ENCODE measurements around the gene DPF3. TPM values are rescaled to one million over a fixed set of nuclear protein-coding genes. Genes with fewer than 3 reads are reported as not detected.

Gene DPF3
- total RNA-seq, 1 experiment from 2014 or later = not detected

DNA sequence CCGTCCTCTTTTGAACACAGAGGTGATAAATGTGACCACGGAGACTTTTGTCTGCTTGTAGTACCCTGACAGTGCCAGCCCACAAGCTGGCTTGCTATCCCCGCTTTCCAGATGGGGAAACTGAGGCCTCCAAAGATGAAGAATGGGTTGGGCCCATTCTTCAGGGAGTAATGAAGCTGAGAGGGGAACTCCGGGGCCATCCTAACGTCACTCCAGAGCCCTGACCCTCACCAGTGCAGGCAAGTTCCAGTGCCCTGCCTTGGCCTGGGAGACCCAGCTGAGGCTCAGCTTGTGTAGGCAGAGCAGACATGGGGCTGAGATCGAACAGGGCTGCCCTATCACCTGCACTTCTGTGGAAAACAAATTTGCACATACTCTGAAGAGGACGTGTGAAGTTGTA is 277.1 kb downstream of the DPF3 start:
- intact Hi-C loops (cut with micrococcal nuclease; ENCODE audit: unreplicated experiment) (no loop called here), in situ Hi-C loops (cut with HindIII; ENCODE audit: low pct_unique_long_range_greater_than_20kb, low sequenced_read_pairs) (no loop called here)
- CTCF ChIA-PET = no interaction called here
- no TSS peak for BruUV-seq (replicated peaks)
- no peaks in the 10 kb centered on the region for H3K4me1 ChIP-seq (ENCODE audit: control insufficient read depth, insufficient read depth, low read length)
- POLR2A ChIA-PET = no interaction called here
- DNase-seq (ENCODE audit: low read depth, low spot score) = no peak
- H3K27me3 ChIP-seq (ENCODE audit: control insufficient read depth, insufficient read depth, low read length) = no peaks in the 10 kb centered on the region
- TF ChIP-seq, protein P1, sequence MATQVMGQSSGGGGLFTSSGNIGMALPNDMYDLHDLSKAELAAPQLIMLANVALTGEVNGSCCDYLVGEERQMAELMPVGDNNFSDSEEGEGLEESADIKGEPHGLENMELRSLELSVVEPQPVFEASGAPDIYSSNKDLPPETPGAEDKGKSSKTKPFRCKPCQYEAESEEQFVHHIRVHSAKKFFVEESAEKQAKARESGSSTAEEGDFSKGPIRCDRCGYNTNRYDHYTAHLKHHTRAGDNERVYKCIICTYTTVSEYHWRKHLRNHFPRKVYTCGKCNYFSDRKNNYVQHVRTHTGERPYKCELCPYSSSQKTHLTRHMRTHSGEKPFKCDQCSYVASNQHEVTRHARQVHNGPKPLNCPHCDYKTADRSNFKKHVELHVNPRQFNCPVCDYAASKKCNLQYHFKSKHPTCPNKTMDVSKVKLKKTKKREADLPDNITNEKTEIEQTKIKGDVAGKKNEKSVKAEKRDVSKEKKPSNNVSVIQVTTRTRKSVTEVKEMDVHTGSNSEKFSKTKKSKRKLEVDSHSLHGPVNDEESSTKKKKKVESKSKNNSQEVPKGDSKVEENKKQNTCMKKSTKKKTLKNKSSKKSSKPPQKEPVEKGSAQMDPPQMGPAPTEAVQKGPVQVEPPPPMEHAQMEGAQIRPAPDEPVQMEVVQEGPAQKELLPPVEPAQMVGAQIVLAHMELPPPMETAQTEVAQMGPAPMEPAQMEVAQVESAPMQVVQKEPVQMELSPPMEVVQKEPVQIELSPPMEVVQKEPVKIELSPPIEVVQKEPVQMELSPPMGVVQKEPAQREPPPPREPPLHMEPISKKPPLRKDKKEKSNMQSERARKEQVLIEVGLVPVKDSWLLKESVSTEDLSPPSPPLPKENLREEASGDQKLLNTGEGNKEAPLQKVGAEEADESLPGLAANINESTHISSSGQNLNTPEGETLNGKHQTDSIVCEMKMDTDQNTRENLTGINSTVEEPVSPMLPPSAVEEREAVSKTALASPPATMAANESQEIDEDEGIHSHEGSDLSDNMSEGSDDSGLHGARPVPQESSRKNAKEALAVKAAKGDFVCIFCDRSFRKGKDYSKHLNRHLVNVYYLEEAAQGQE (IDR thresholded peaks at IDR 0.05; ENCODE audit: insufficient read depth in 1 of 2, low read depth in 2 of 2, low read length in 1 of 2) = no peak
- no peak for TF ChIP-seq TCF7L2 (IDR thresholded peaks at IDR 0.05; ENCODE audit: low read depth, low read length)
- no peak for TF ChIP-seq POLR2AphosphoS5 (IDR thresholded peaks at IDR 0.05; ENCODE audit: low read depth, low read length)
- no peak for TF ChIP-seq SIN3A (IDR thresholded peaks at IDR 0.05; ENCODE audit: borderline replicate concordance, insufficient read depth, low read depth, low read length)
- no peak for TF ChIP-seq CTCF (IDR thresholded peaks at IDR 0.05)
- H3K9me3 ChIP-seq (ENCODE audit: control insufficient read depth, insufficient read depth, low read depth, low read length) = no peaks in the 10 kb centered on the region
- no peak overlapping the region for H3K27ac ChIP-seq (ENCODE audit: low read length)
- ATAC-seq = no peak
- no peak overlapping the region for H3K4me3 ChIP-seq (ENCODE audit: low read depth in 2 of 2, low read length in 2 of 2)
- H3K36me3 ChIP-seq (ENCODE audit: control insufficient read depth, insufficient read depth, low read length) = no peaks in the 10 kb centered on the region

- in situ Hi-C loops (cut with HindIII; ENCODE audit: low pct_unique_long_range_greater_than_20kb, low sequenced_read_pairs) (no loop called here), intact Hi-C loops (cut with micrococcal nuclease; ENCODE audit: unreplicated experiment) (no loop called here)
- ChIA-PET CTCF (no interaction called here), POLR2A (no interaction called here)
- H3K36me3 ChIP-seq (ENCODE audit: control insufficient read depth, insufficient read depth, low read length) = no peaks in the 10 kb centered on the region
- TF ChIP-seq CTCF (IDR thresholded peaks at IDR 0.05) = no peak
- TF ChIP-seq SIN3A (IDR thresholded peaks at IDR 0.05; ENCODE audit: borderline replicate concordance, insufficient read depth, low read depth, low read length) = no peak
- TF ChIP-seq, protein P1 (IDR thresholded peaks at IDR 0.05; ENCODE audit: insufficient read depth in 1 of 2, low read depth in 2 of 2, low read length in 1 of 2) = no peak
- no peak for TF ChIP-seq POLR2AphosphoS5 (IDR thresholded peaks at IDR 0.05; ENCODE audit: low read depth, low read length)
- TF ChIP-seq TCF7L2 (IDR thresholded peaks at IDR 0.05; ENCODE audit: low read depth, low read length) = no peak
- no peak for ATAC-seq
- BruUV-seq (replicated peaks) = no TSS peak
- no peaks in the 10 kb centered on the region for H3K27me3 ChIP-seq (ENCODE audit: control insufficient read depth, insufficient read depth, low read length)
- H3K4me3 ChIP-seq (ENCODE audit: low read depth in 2 of 2, low read length in 2 of 2) = no peak overlapping the region
- no peak overlapping the region for H3K27ac ChIP-seq (ENCODE audit: low read length)
- no peak for DNase-seq (ENCODE audit: low read depth, low spot score)
- no peaks in the 10 kb centered on the region for H3K9me3 ChIP-seq (ENCODE audit: control insufficient read depth, insufficient read depth, low read depth, low read length)
- no peaks in the 10 kb centered on the region for H3K4me1 ChIP-seq (ENCODE audit: control insufficient read depth, insufficient read depth, low read length)
Measured at GRCh38 chr14:72616294-72616693, 277.6 kb downstream of the DPF3 start.
